Measurements from ENCODE around the gene ZBTB1.

- TF ChIP-seq, protein P1, sequence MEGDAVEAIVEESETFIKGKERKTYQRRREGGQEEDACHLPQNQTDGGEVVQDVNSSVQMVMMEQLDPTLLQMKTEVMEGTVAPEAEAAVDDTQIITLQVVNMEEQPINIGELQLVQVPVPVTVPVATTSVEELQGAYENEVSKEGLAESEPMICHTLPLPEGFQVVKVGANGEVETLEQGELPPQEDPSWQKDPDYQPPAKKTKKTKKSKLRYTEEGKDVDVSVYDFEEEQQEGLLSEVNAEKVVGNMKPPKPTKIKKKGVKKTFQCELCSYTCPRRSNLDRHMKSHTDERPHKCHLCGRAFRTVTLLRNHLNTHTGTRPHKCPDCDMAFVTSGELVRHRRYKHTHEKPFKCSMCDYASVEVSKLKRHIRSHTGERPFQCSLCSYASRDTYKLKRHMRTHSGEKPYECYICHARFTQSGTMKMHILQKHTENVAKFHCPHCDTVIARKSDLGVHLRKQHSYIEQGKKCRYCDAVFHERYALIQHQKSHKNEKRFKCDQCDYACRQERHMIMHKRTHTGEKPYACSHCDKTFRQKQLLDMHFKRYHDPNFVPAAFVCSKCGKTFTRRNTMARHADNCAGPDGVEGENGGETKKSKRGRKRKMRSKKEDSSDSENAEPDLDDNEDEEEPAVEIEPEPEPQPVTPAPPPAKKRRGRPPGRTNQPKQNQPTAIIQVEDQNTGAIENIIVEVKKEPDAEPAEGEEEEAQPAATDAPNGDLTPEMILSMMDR (IDR thresholded peaks at IDR 0.05): no peak
- no peak for TF ChIP-seq POLR2A (IDR thresholded peaks at IDR 0.05)
Measured at GRCh38 chr14:64463873-64464272, 40.7 kb upstream of the ZBTB1 start.
